ENCODE measurements around the gene ATXN10.

ATXN10 gene

GRCh38 chr22:45684752-45685574, 13.3 kb downstream of the ATXN10 start:
- Histone ChIP-seq H3K27me3 (ENCODE audit: control insufficient read depth, insufficient read depth, low read length) (no peaks in the 10 kb centered on the region), H3K4me1 (ENCODE audit: control insufficient read depth, insufficient read depth, low read length) (peaks cover 9% of the 10 kb centered on the region), H3K9ac (ENCODE audit: low read length) (no peak overlapping the region), H3K36me3 (ENCODE audit: control insufficient read depth, insufficient read depth, low read length) (no peaks in the 10 kb centered on the region), H3K4me3 (ENCODE audit: low read length) (no peak overlapping the region), H3K9me3 (ENCODE audit: control insufficient read depth, low read length) (no peaks in the 10 kb centered on the region)

- H3K27me3 ChIP-seq (ENCODE audit: control insufficient read depth, insufficient read depth, low read length): no peaks in the 10 kb centered on the region
- H3K36me3 ChIP-seq (ENCODE audit: control insufficient read depth, insufficient read depth, low read length): no peaks in the 10 kb centered on the region
- H3K4me1 ChIP-seq (ENCODE audit: control insufficient read depth, insufficient read depth, low read length): peaks cover 9% of the 10 kb centered on the region
- H3K4me3 ChIP-seq (ENCODE audit: low read length): no peak overlapping the region
- no peak overlapping the region for H3K9ac ChIP-seq (ENCODE audit: low read length)
- no peaks in the 10 kb centered on the region for H3K9me3 ChIP-seq (ENCODE audit: control insufficient read depth, low read length)
These were observed 14.4 kb downstream of the ATXN10 start for GRCh38 chr22:45686004-45686403.

GRCh38 chr22:45686836-45687235, 15.2 kb downstream of the ATXN10 start:
- Histone ChIP-seq H3K4me3 (ENCODE audit: low read length) (no peak overlapping the region), H3K36me3 (ENCODE audit: control insufficient read depth, insufficient read depth, low read length) (no peaks in the 10 kb centered on the region), H3K9ac (ENCODE audit: low read length) (no peak overlapping the region), H3K4me1 (ENCODE audit: control insufficient read depth, insufficient read depth, low read length) (peaks cover 9% of the 10 kb centered on the region), H3K9me3 (ENCODE audit: control insufficient read depth, low read length) (no peaks in the 10 kb centered on the region), H3K27me3 (ENCODE audit: control insufficient read depth, insufficient read depth, low read length) (no peaks in the 10 kb centered on the region)

DNA sequence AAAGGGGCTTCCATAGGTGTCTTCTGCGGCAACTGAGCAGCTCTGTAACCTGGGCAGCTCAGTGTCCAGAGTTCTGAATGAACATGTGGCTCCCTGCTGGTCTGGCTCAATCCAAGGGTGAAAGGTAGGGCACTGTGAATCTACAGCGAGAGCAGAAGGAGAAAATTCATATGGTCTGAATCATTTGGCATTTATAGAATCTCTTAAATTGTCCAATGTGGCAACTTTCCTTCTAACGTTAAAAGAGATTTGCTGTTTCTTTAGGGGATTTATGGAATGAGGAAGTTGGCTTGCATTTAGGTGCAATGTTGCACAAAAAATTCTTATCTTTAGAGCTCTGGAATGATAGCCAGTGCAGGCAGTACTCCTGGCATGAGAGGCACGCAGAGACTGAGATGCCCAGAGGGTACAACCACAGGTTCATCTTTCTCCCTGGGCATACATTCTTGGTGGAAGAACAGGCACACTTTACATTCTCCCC, 17.0 kb downstream of the ATXN10 start:
- Histone ChIP-seq H3K36me3 (ENCODE audit: control insufficient read depth, insufficient read depth, low read length) (no peaks in the 10 kb centered on the region), H3K9me3 (ENCODE audit: control insufficient read depth, low read length) (no peaks in the 10 kb centered on the region), H3K4me3 (ENCODE audit: low read length) (no peak overlapping the region), H3K4me1 (ENCODE audit: control insufficient read depth, insufficient read depth, low read length) (peaks cover 9% of the 10 kb centered on the region), H3K9ac (ENCODE audit: low read length) (no peak overlapping the region), H3K27me3 (ENCODE audit: control insufficient read depth, insufficient read depth, low read length) (no peaks in the 10 kb centered on the region)

- Histone ChIP-seq H3K27me3 (ENCODE audit: control insufficient read depth, insufficient read depth, low read length) (no peaks in the 10 kb centered on the region), H3K36me3 (ENCODE audit: control insufficient read depth, insufficient read depth, low read length) (no peaks in the 10 kb centered on the region), H3K9me3 (ENCODE audit: control insufficient read depth, low read length) (no peaks in the 10 kb centered on the region), H3K9ac (ENCODE audit: low read length) (no peak overlapping the region), H3K4me3 (ENCODE audit: low read length) (no peak overlapping the region), H3K4me1 (ENCODE audit: control insufficient read depth, insufficient read depth, low read length) (peaks cover 9% of the 10 kb centered on the region)
These were observed 17.6 kb downstream of the ATXN10 start for GRCh38 chr22:45689211-45689610.

- Histone ChIP-seq H3K9ac (ENCODE audit: low read length) (no peak overlapping the region), H3K4me1 (ENCODE audit: control insufficient read depth, insufficient read depth, low read length) (peaks cover 9% of the 10 kb centered on the region), H3K36me3 (ENCODE audit: control insufficient read depth, insufficient read depth, low read length) (no peaks in the 10 kb centered on the region), H3K27me3 (ENCODE audit: control insufficient read depth, insufficient read depth, low read length) (no peaks in the 10 kb centered on the region), H3K9me3 (ENCODE audit: control insufficient read depth, low read length) (no peaks in the 10 kb centered on the region), H3K4me3 (ENCODE audit: low read length) (no peak overlapping the region)
These were observed 18.4 kb downstream of the ATXN10 start for GRCh38 chr22:45690008-45690407.

DNA sequence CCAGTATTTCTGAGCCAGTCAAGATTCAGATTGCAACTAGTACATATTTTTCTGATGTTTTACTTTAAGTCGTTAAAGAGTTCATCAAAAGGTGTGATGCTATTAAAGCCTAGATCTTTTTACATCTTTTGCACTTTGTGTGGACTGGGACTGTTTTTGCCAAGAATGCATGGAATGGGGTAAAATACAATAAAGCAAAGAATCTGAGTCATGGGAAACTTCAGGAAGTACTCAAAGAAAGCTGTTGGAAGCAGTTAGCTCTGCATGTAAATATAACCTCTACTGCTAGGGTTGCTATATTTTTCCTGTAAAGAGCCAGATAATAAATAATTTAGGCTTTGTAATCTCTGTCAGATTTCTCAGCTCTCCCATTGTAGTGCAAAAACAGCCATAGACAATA, 20.9 kb downstream of the ATXN10 start:
- Histone ChIP-seq H3K9me3 (ENCODE audit: control insufficient read depth, low read length) (no peaks in the 10 kb centered on the region), H3K36me3 (ENCODE audit: control insufficient read depth, insufficient read depth, low read length) (no peaks in the 10 kb centered on the region), H3K9ac (ENCODE audit: low read length) (no peak overlapping the region), H3K27me3 (ENCODE audit: control insufficient read depth, insufficient read depth, low read length) (no peaks in the 10 kb centered on the region), H3K4me3 (ENCODE audit: low read length) (no peak overlapping the region), H3K4me1 (ENCODE audit: control insufficient read depth, insufficient read depth, low read length) (peaks cover 5% of the 10 kb centered on the region)

GRCh38 chr22:45693835-45694234, 22.2 kb downstream of the ATXN10 start:
- no peaks in the 10 kb centered on the region for H3K36me3 ChIP-seq (ENCODE audit: control insufficient read depth, insufficient read depth, low read length)
- H3K9ac ChIP-seq (ENCODE audit: low read length): no peak overlapping the region
- H3K9me3 ChIP-seq (ENCODE audit: control insufficient read depth, low read length): no peaks in the 10 kb centered on the region
- H3K4me1 ChIP-seq (ENCODE audit: control insufficient read depth, insufficient read depth, low read length): peaks cover 3% of the 10 kb centered on the region
- H3K27me3 ChIP-seq (ENCODE audit: control insufficient read depth, insufficient read depth, low read length): no peaks in the 10 kb centered on the region
- no peak overlapping the region for H3K4me3 ChIP-seq (ENCODE audit: low read length)

GRCh38 chr22:45696227-45696626, 24.6 kb downstream of the ATXN10 start:
- H3K4me1 ChIP-seq (ENCODE audit: control insufficient read depth, insufficient read depth, low read length): no peaks in the 10 kb centered on the region
- H3K36me3 ChIP-seq (ENCODE audit: control insufficient read depth, insufficient read depth, low read length): no peaks in the 10 kb centered on the region
- no peak overlapping the region for H3K9ac ChIP-seq (ENCODE audit: low read length)
- H3K4me3 ChIP-seq (ENCODE audit: low read length): no peak overlapping the region
- no peaks in the 10 kb centered on the region for H3K9me3 ChIP-seq (ENCODE audit: control insufficient read depth, low read length)
- H3K27me3 ChIP-seq (ENCODE audit: control insufficient read depth, insufficient read depth, low read length): no peaks in the 10 kb centered on the region

- H3K4me3 ChIP-seq (ENCODE audit: low read length): no peak overlapping the region
- no peaks in the 10 kb centered on the region for H3K9me3 ChIP-seq (ENCODE audit: control insufficient read depth, low read length)
- H3K36me3 ChIP-seq (ENCODE audit: control insufficient read depth, insufficient read depth, low read length): no peaks in the 10 kb centered on the region
- no peaks in the 10 kb centered on the region for H3K4me1 ChIP-seq (ENCODE audit: control insufficient read depth, insufficient read depth, low read length)
- no peaks in the 10 kb centered on the region for H3K27me3 ChIP-seq (ENCODE audit: control insufficient read depth, insufficient read depth, low read length)
- H3K9ac ChIP-seq (ENCODE audit: low read length): no peak overlapping the region
These were observed 26.5 kb downstream of the ATXN10 start for GRCh38 chr22:45698094-45698493.

GRCh38 chr22:45702981-45703380, 31.3 kb downstream of the ATXN10 start:
- H3K36me3 ChIP-seq (ENCODE audit: control insufficient read depth, insufficient read depth, low read length): no peaks in the 10 kb centered on the region

DNA sequence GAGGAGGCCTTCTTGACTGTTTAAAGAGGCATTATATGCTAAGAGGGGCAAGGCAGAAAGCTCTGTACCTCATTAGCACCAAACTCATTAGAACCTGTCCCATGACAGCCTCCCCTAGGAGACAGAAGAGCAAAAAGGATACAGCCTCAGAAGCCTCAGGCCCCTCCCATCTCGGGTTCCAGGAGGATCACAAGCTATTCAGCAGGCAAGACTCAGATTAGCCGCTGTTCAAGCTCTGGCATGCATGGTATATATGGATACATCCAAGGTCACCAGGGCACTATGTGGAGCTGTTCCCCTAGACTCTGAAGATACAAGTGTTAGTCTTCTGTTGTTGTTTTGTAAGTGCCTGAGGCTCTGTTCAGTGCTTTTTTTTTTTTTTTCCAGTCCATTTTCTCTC, 32.1 kb downstream of the ATXN10 start:
- no peaks in the 10 kb centered on the region for H3K9me3 ChIP-seq (ENCODE audit: control insufficient read depth, low read length)
- H3K36me3 ChIP-seq (ENCODE audit: control insufficient read depth, insufficient read depth, low read length): no peaks in the 10 kb centered on the region
- no peaks in the 10 kb centered on the region for H3K27me3 ChIP-seq (ENCODE audit: control insufficient read depth, insufficient read depth, low read length)
- no peak overlapping the region for H3K9ac ChIP-seq (ENCODE audit: low read length)
- no peak overlapping the region for H3K4me3 ChIP-seq (ENCODE audit: low read length)
- no peaks in the 10 kb centered on the region for H3K4me1 ChIP-seq (ENCODE audit: control insufficient read depth, insufficient read depth, low read length)

More at GRCh38 chr22:45702981-45703380, 31.3 kb downstream of the ATXN10 start:
- Histone ChIP-seq H3K9ac (ENCODE audit: low read length) (no peak overlapping the region), H3K27me3 (ENCODE audit: control insufficient read depth, insufficient read depth, low read length) (no peaks in the 10 kb centered on the region), H3K4me3 (ENCODE audit: low read length) (no peak overlapping the region), H3K9me3 (ENCODE audit: control insufficient read depth, low read length) (no peaks in the 10 kb centered on the region), H3K4me1 (ENCODE audit: control insufficient read depth, insufficient read depth, low read length) (no peaks in the 10 kb centered on the region)
